ENCODE measurements around the gene ARCN1.

GRCh38 chr11:118640332-118641154 lies 68.3 kb downstream of the ARCN1 start:
- TF ChIP-seq EZH2 (IDR thresholded peaks at IDR 0.05; ENCODE audit: low read length, unreplicated experiment) (no peak), EZH2phosphoT487 (IDR thresholded peaks at IDR 0.05; ENCODE audit: borderline replicate concordance, low read length) (no peak), CTCF (conservative IDR thresholded peaks at IDR 0.05; ENCODE audit: low read depth, low read length) (peak; percentile 52; the same call in 1 of the 2 replicates)
